Ovary (tissue), 7 donors: ENCODE results near the gene MTCL3.
A peak's percentile ranks its signal among the peaks of the same experiment; 100 is the strongest.

Experiments used
- DNase-seq, 5 donors: peaks; one replicate each; pipeline ENCODE4 v3.0.0-alpha.2; 2019 to 2020
- H3K27ac ChIP-seq, 2 donors: fragments of 200-600 bp; one replicate each; pipeline versions ENCODE4 v1.5.1 to v1.8.0; 2019 to 2022
- H3K27me3 ChIP-seq: fragments of 200-600 bp; one replicate; pipeline ENCODE4 v1.8.0; 2022
- H3K36me3 ChIP-seq: fragments of 200-600 bp; sonication (generic); one replicate; pipeline ENCODE4 v1.5.1; 2019
- H3K4me1 ChIP-seq: one replicate; pipeline ENCODE4 v1.8.1; 2013; ENCODE audit warnings: mild to moderate bottlenecking, moderate library complexity; ENCODE audit not compliant: insufficient read depth
- H3K4me3 ChIP-seq: fragments of 200-600 bp; sonication (generic); one replicate; pipeline ENCODE4 v1.5.1; 2017
- H3K9me3 ChIP-seq, 2 donors: fragments of 200-600 bp in 1 of 2; sonication (generic) in 1 of 2; one replicate each; pipeline versions ENCODE4 v1.5.1 to v1.8.1; 2013 to 2019; ENCODE audit warnings: mild to moderate bottlenecking in 1 of 2, moderate library complexity in 1 of 2
- EP300 ChIP-seq: sonication (generic); formaldehyde crosslinking; IDR thresholded peaks from one replicate; pipeline ENCODE4 v1.6.1; 2017; ENCODE audit warnings: antibody characterized with exemption
- POLR2A ChIP-seq: fragments of 450-650 bp; IDR thresholded peaks from one replicate; pipeline ENCODE4 v1.6.1; 2017; ENCODE audit warnings: antibody characterized with exemption, mild to moderate bottlenecking, moderate library complexity
- WGBS, 3 donors: extraction: QIAGEN DNeasy Blood & Tissue Kit in 1 of 3; methylation state at CpG; one replicate each; pipeline versions ENCODE4 v1.1.5 to v1.1.7; 2013 to 2017; 5-methylcytosine and 5-hydroxymethylcytosine counted together
- intact Hi-C, 4 donors: fragments of 100-400 bp; cut with DNase I; formaldehyde crosslinking; loops; one replicate each; pipeline versions ENCODE4 v1.11.0 to v1.15.1; 2022 to 2023
- TF ChIP-seq, protein P1 (sequence below), 3 donors: fragments of 450-650 bp in 2 of 3; fragments of 200-600 bp in 1 of 3; IDR thresholded peaks; one replicate each; pipeline versions ENCODE4 v1.5.1 to v1.8.0; 2016 to 2022; ENCODE audit warnings: antibody characterized with exemption in 3 of 3, mild to moderate bottlenecking in 1 of 3
- donor health status: DM: no; HTN: no; CAD: no; lungs with moderate emphysema.
- donor health status: DM: no; HTN: no; CAD: no.
- donor health status: Bipolar disorder and iron deficiency.
- donor health status: DM: no; HTN: no; CAD: no.
- donor health status: DM: yes; HTN: yes; CAD: no.

The MTCL3 gene

DNA sequence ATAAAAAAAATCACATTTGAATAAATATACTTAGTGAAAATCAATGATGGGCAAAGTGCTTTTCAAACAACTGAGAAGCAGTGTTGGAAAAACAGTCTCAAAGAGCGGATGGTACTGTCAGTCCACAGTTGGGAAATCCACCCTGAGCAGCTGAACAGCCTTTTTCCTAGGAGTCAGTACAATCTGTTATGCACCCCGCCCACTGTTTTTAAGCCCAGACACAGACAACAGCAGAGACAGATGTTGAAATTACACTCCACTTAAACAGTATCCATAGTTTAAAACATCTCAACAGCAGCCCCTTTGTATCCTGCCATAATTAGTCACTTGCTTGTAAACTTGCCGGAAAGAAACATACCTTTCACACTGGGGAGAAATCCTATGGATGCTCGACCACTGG lies 60.3 kb downstream of the MTCL3 start:
- Histone ChIP-seq H3K9me3 (no peaks in the 10 kb centered on the region), H3K4me1 (no peaks in the 10 kb centered on the region), H3K36me3 (no peaks in the 10 kb centered on the region), H3K27ac (peak overlapping the region; percentile 17 to 71), H3K27me3 (no peaks in the 10 kb centered on the region), H3K4me3 (peak overlapping the region; percentile 31)
- DNase-seq: peak in 4 of 5 donors; percentile 31 to 66 (median 40)
- intact Hi-C loops: no loop called here
- 14 to 33% (median 20%) methylated on average over 4 of the region's 4 CpGs for WGBS, 3 donors
- TF ChIP-seq, protein P1, sequence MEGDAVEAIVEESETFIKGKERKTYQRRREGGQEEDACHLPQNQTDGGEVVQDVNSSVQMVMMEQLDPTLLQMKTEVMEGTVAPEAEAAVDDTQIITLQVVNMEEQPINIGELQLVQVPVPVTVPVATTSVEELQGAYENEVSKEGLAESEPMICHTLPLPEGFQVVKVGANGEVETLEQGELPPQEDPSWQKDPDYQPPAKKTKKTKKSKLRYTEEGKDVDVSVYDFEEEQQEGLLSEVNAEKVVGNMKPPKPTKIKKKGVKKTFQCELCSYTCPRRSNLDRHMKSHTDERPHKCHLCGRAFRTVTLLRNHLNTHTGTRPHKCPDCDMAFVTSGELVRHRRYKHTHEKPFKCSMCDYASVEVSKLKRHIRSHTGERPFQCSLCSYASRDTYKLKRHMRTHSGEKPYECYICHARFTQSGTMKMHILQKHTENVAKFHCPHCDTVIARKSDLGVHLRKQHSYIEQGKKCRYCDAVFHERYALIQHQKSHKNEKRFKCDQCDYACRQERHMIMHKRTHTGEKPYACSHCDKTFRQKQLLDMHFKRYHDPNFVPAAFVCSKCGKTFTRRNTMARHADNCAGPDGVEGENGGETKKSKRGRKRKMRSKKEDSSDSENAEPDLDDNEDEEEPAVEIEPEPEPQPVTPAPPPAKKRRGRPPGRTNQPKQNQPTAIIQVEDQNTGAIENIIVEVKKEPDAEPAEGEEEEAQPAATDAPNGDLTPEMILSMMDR (IDR thresholded peaks at IDR 0.05): no peak
- no peak for TF ChIP-seq POLR2A
- no peak for TF ChIP-seq EP300

DNA sequence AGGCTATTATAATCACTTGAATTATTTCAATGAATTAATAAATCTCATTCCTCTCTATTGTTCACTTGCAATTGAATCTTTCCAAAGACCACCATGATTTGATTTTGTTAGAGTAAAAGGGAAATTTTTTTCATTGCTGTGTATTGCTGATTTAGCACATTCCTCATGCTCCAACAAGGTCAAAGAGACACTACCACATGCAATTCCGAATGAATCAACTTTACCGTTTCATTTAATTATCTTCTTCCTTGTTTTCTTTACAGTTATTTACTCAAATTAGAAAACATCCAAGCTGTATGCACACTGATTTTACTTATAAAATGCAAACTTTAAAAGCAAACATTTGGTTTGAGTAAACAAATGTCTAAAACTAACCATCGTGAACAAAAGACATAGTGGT lies 60.9 kb downstream of the MTCL3 start:
- TF ChIP-seq, protein P1 (IDR thresholded peaks at IDR 0.05): no peak
- TF ChIP-seq EP300 (no peak), POLR2A (no peak)
- Histone ChIP-seq H3K4me3 (no peak overlapping the region), H3K9me3 (no peaks in the 10 kb centered on the region), H3K4me1 (no peaks in the 10 kb centered on the region), H3K36me3 (no peaks in the 10 kb centered on the region), H3K27ac (peak overlapping the region in 1 of 2 donors; percentile 71), H3K27me3 (no peaks in the 10 kb centered on the region)
- DNase-seq: no peak
- WGBS, 3 donors: 15 to 32% (median 20%) methylated on average over 3 of the region's 3 CpGs
- intact Hi-C loops: no loop called here

DNA sequence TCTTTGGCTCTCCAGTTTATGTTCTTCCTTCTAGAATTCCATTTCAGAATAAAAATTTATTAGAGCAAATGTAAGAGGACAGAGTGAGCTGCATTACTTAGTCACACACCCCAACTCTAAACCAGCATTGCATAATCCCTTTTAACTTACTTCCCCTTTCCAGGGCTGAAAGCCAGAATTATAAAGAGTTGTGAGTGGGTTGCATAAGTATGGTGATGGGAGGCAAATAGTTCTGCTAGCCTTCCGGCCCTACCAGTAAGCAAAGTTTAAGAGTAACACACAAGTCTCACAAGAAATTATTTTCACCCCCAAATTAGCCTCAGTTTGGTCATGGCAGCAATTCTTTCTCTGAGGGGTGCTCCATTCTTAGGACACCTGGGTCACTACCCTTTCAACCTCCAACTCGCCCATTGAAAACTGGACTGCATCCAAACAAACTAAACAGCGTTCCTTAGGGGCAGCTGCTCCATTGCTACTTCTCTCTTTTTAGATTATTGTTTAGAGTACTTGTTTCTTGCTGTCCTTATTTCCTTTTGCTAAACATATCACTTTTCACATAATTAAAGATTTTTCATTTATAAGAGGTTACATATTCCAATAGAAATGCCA lies 61.6 kb downstream of the MTCL3 start:
- no peak for DNase-seq
- TF ChIP-seq, protein P1 (IDR thresholded peaks at IDR 0.05): no peak
- TF ChIP-seq POLR2A: no peak
- TF ChIP-seq EP300: no peak
- Histone ChIP-seq H3K4me1 (no peaks in the 10 kb centered on the region), H3K4me3 (no peak overlapping the region), H3K27me3 (no peaks in the 10 kb centered on the region), H3K27ac (no peak overlapping the region), H3K36me3 (no peaks in the 10 kb centered on the region), H3K9me3 (no peaks in the 10 kb centered on the region)
- intact Hi-C loops: no loop called here
- WGBS, 3 donors: 45 to 52% (median 49%) methylated on average over 3 of the region's 3 CpGs

DNA sequence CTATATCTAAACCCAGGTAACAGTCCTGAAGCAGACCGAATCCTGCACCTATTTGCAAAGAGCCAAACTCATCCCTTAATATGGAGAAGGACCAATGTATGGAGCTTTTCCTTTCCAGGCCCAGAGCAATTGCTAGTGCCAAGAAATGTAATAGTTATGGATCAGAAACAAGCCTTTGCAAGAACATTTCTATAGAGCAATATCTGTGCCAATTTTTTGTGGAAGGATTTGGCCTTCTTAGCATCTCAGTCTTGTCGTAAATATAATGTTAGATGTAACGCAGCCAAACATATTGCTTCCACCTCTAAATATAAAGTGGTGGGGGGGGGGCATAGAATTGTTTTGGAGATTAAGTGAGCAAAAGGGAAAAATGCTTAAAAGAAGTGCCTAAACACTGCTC lies 62.7 kb downstream of the MTCL3 start:
- Histone ChIP-seq H3K4me3 (no peak overlapping the region), H3K4me1 (no peaks in the 10 kb centered on the region), H3K9me3 (no peaks in the 10 kb centered on the region), H3K27me3 (no peaks in the 10 kb centered on the region), H3K36me3 (no peaks in the 10 kb centered on the region), H3K27ac (no peak overlapping the region)
- WGBS, 3 donors: 85 to 96% (median 91%) methylated on average over 3 of the region's 3 CpGs
- DNase-seq: no peak
- intact Hi-C loops: no loop called here
- TF ChIP-seq EP300: no peak
- TF ChIP-seq, protein P1 (IDR thresholded peaks at IDR 0.05): no peak
- TF ChIP-seq POLR2A: no peak
